Astrocyte (in vitro differentiated cells and primary cell): ENCODE measurements around the gene LEFTY2. TPM values are rescaled to one million over a fixed set of nuclear protein-coding genes. Genes with fewer than 3 reads are reported as not detected.

Experiments used
- DNase-seq: peaks from one replicate; pipeline ENCODE4 v3.0.0-alpha.2; 2010; ENCODE audit warnings: low read depth
- FAIRE-seq: peaks from 2 replicates; lab custom pipeline; 2011; peaks lifted over from hg19 to GRCh38; lab: Jason Lieb, UNC
- H2AFZ ChIP-seq: 2 replicates; pipeline ENCODE4 v1.6.0; 2012; ENCODE audit warnings: low read depth, low read length, inconsistent platforms
- H3K27ac ChIP-seq: 2 replicates; pipeline ENCODE4 v1.5.1; 2011; ENCODE audit warnings: low read depth, low read length, inconsistent platforms
- H3K27me3 ChIP-seq: 2 replicates; pipeline ENCODE4 v1.6.0; 2011; ENCODE audit warnings: low read length, inconsistent platforms; ENCODE audit not compliant: insufficient read depth
- H3K36me3 ChIP-seq: 2 replicates; pipeline ENCODE4 v1.5.1; 2011; ENCODE audit warnings: low read length, inconsistent platforms; ENCODE audit not compliant: insufficient read depth
- H3K4me1 ChIP-seq: 2 replicates; pipeline ENCODE4 v1.5.1; 2011; ENCODE audit warnings: low read length, inconsistent platforms; ENCODE audit not compliant: insufficient read depth
- H3K4me2 ChIP-seq: 2 replicates; pipeline ENCODE4 v1.6.0; 2012; ENCODE audit warnings: low read length, inconsistent platforms
- H3K4me3 ChIP-seq: 2 replicates; pipeline ENCODE4 v1.5.1; 2011; ENCODE audit warnings: low read depth, mild to moderate bottlenecking, low read length, inconsistent platforms; ENCODE audit not compliant: insufficient read depth
- H3K79me2 ChIP-seq: 2 replicates; pipeline ENCODE4 v1.6.0; 2012; ENCODE audit warnings: mild to moderate bottlenecking, low read length, inconsistent platforms; ENCODE audit not compliant: insufficient read depth
- H3K9ac ChIP-seq: 2 replicates; pipeline ENCODE4 v1.6.0; 2012; ENCODE audit warnings: mild to moderate bottlenecking, low read length, inconsistent platforms
- H3K9me3 ChIP-seq: 2 replicates; pipeline ENCODE4 v1.5.1; 2012; ENCODE audit warnings: low read depth, mild to moderate bottlenecking, low read length, inconsistent platforms; ENCODE audit not compliant: insufficient read depth
- H4K20me1 ChIP-seq: 2 replicates; pipeline ENCODE4 v1.6.0; 2012; ENCODE audit warnings: low read length, inconsistent platforms; ENCODE audit not compliant: insufficient read depth
- H3K27ac Mint-ChIP-seq: one replicate; pipeline ENCODE4 v1.8.0; 2021; ENCODE audit warnings: mild to moderate bottlenecking, mixed read lengths; ENCODE audit not compliant: unreplicated experiment
- H3K27me3 Mint-ChIP-seq: one replicate; pipeline ENCODE4 v1.8.0; 2021; ENCODE audit warnings: low read depth, mixed read lengths; ENCODE audit not compliant: unreplicated experiment
- H3K36me3 Mint-ChIP-seq: one replicate; pipeline ENCODE4 v1.8.0; 2021; ENCODE audit warnings: low read depth, mixed read lengths; ENCODE audit not compliant: unreplicated experiment
- H3K4me1 Mint-ChIP-seq: one replicate; pipeline ENCODE4 v1.8.0; 2021; ENCODE audit warnings: low read depth, mixed read lengths; ENCODE audit not compliant: unreplicated experiment
- H3K4me3 Mint-ChIP-seq: one replicate; pipeline ENCODE4 v1.8.0; 2021; ENCODE audit warnings: mild to moderate bottlenecking, moderate library complexity, mixed read lengths; ENCODE audit not compliant: unreplicated experiment
- H3K9me3 Mint-ChIP-seq: one replicate; pipeline ENCODE4 v1.8.0; 2021; ENCODE audit warnings: mild to moderate bottlenecking, mixed read lengths; ENCODE audit not compliant: unreplicated experiment
- EZH2 ChIP-seq: IDR thresholded peaks from 2 replicates; pipeline ENCODE4 v1.6.1; 2012; ENCODE audit warnings: mild to moderate bottlenecking, low read length, inconsistent platforms; ENCODE audit not compliant: insufficient read depth
- total RNA-seq: library from RNA; stranded (reverse); gene quantifications from 2 replicates; pipeline ENCODE4 v1.2.1, GENCODE V29; 2021
- TF ChIP-seq, protein P1 (sequence below): IDR thresholded peaks from 2 replicates; pipeline ENCODE4 v1.5.1; 2011; ENCODE audit warnings: low read depth, mild to moderate bottlenecking, inconsistent platforms, low read length, moderate library complexity; ENCODE audit not compliant: insufficient read depth

LEFTY2 gene
- total RNA-seq, 1 donor from 2014 or later = 7.0 TPM

GRCh38 chr1:225906467-225906866 is 34.6 kb downstream of the LEFTY2 start:
- Histone ChIP-seq H3K4me3 (no peak overlapping the region), H3K79me2 (no peaks in the 10 kb centered on the region), H3K4me1 (no peaks in the 10 kb centered on the region), H3K27ac (no peak overlapping the region), H3K36me3 (no peaks in the 10 kb centered on the region), H4K20me1 (no peaks in the 10 kb centered on the region), H3K9ac (no peak overlapping the region), H3K27me3 (no peaks in the 10 kb centered on the region), H3K4me2 (no peak overlapping the region), H3K9me3 (no peaks in the 10 kb centered on the region), H2AFZ (no peak overlapping the region)
- no peaks in the 10 kb centered on the region for H3K4me1 Mint-ChIP-seq
- no peaks in the 10 kb centered on the region for H3K9me3 Mint-ChIP-seq
- DNase-seq (no peak), FAIRE-seq (no peak)
- no peak overlapping the region for H3K27ac Mint-ChIP-seq
- peaks cover 25% of the 10 kb centered on the region for H3K27me3 Mint-ChIP-seq
- no peak overlapping the region for H3K4me3 Mint-ChIP-seq
- H3K36me3 Mint-ChIP-seq = peaks cover 3% of the 10 kb centered on the region
- TF ChIP-seq, protein P1, sequence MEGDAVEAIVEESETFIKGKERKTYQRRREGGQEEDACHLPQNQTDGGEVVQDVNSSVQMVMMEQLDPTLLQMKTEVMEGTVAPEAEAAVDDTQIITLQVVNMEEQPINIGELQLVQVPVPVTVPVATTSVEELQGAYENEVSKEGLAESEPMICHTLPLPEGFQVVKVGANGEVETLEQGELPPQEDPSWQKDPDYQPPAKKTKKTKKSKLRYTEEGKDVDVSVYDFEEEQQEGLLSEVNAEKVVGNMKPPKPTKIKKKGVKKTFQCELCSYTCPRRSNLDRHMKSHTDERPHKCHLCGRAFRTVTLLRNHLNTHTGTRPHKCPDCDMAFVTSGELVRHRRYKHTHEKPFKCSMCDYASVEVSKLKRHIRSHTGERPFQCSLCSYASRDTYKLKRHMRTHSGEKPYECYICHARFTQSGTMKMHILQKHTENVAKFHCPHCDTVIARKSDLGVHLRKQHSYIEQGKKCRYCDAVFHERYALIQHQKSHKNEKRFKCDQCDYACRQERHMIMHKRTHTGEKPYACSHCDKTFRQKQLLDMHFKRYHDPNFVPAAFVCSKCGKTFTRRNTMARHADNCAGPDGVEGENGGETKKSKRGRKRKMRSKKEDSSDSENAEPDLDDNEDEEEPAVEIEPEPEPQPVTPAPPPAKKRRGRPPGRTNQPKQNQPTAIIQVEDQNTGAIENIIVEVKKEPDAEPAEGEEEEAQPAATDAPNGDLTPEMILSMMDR = no peak
- no peak for TF ChIP-seq EZH2

GRCh38 chr1:225903623-225904022 is 37.4 kb downstream of the LEFTY2 start:
- no peak overlapping the region for H2AFZ ChIP-seq
- H3K27me3 Mint-ChIP-seq = peaks cover 19% of the 10 kb centered on the region
- H3K36me3 ChIP-seq = no peaks in the 10 kb centered on the region
- H3K79me2 ChIP-seq = no peaks in the 10 kb centered on the region
- FAIRE-seq (no peak), DNase-seq (no peak)
- H3K4me3 Mint-ChIP-seq = no peak overlapping the region
- H3K27ac ChIP-seq = no peak overlapping the region
- no peaks in the 10 kb centered on the region for H3K4me1 Mint-ChIP-seq
- H3K4me1 ChIP-seq = no peaks in the 10 kb centered on the region
- TF ChIP-seq, protein P1 = no peak
- TF ChIP-seq EZH2 = no peak
- no peak overlapping the region for H3K4me2 ChIP-seq
- no peaks in the 10 kb centered on the region for H3K9me3 Mint-ChIP-seq
- no peaks in the 10 kb centered on the region for H3K9me3 ChIP-seq
- H3K9ac ChIP-seq = no peak overlapping the region
- no peaks in the 10 kb centered on the region for H3K27me3 ChIP-seq
- no peak overlapping the region for H3K27ac Mint-ChIP-seq
- no peak overlapping the region for H3K4me3 ChIP-seq
- peaks cover 3% of the 10 kb centered on the region for H3K36me3 Mint-ChIP-seq
- H4K20me1 ChIP-seq = no peaks in the 10 kb centered on the region

- Histone ChIP-seq H3K4me1 (peaks cover 6% of the 10 kb centered on the region), H3K36me3 (no peaks in the 10 kb centered on the region), H3K9ac (no peak overlapping the region), H3K27ac (no peak overlapping the region), H3K4me3 (no peak overlapping the region), H3K79me2 (no peaks in the 10 kb centered on the region), H4K20me1 (no peaks in the 10 kb centered on the region), H2AFZ (no peak overlapping the region), H3K9me3 (no peaks in the 10 kb centered on the region), H3K27me3 (no peaks in the 10 kb centered on the region), H3K4me2 (no peak overlapping the region)
- no peak overlapping the region for H3K4me3 Mint-ChIP-seq
- no peak for TF ChIP-seq EZH2
- TF ChIP-seq, protein P1 = no peak
- peaks cover 1% of the 10 kb centered on the region for H3K36me3 Mint-ChIP-seq
- DNase-seq = no peak
- no peaks in the 10 kb centered on the region for H3K9me3 Mint-ChIP-seq
- peaks cover 2% of the 10 kb centered on the region for H3K27me3 Mint-ChIP-seq
- peaks cover 7% of the 10 kb centered on the region for H3K4me1 Mint-ChIP-seq
- FAIRE-seq = no peak
- no peak overlapping the region for H3K27ac Mint-ChIP-seq
Measured at GRCh38 chr1:225899044-225899925, 41.7 kb downstream of the LEFTY2 start.
